Measurements from ENCODE around the gene TRPT1. TPM values are rescaled to one million over a fixed set of nuclear protein-coding genes. Genes with fewer than 3 reads are reported as not detected.

The TRPT1 gene
- total RNA-seq, 2 donors from 2014 or later, result 19.9 to 21.9 TPM

Other genes with a start within 250 kb of the TRPT1 start
- gene OTUB1, start 239.7 kb downstream of the TRPT1 start, total RNA-seq, result 10 to 100 TPM; 37.7 to 41.3 TPM
- under 1 TPM; 0.14 to 0.29 TPM for gene FLRT1, start 190.3 kb downstream of the TRPT1 start, total RNA-seq
- gene MACROD1, start 60.1 kb downstream of the TRPT1 start, total RNA-seq, result 10 to 100 TPM; 15.9 to 16.8 TPM
- gene STIP1, start 40.0 kb downstream of the TRPT1 start, total RNA-seq, result 10 to 100 TPM; 74.3 to 87.3 TPM
- gene FERMT3, start 19.5 kb downstream of the TRPT1 start, total RNA-seq, result 10 to 100 TPM; 30.3 to 44.0 TPM
- gene NUDT22, start 88 bp upstream of the TRPT1 start, total RNA-seq, result 10 to 100 TPM; 35.8 to 41.1 TPM
- gene DNAJC4, start 4.4 kb upstream of the TRPT1 start, total RNA-seq, result 10 to 100 TPM; 16.1 to 21.3 TPM
- 100 to 1,000 TPM; 163 to 190 TPM for gene VEGFB, start 8.4 kb upstream of the TRPT1 start, total RNA-seq
- gene FKBP2, start 14.9 kb upstream of the TRPT1 start, total RNA-seq, result 10 to 100 TPM; 50.6 to 56.7 TPM
- 100 to 1,000 TPM; 102 to 190 TPM for gene PPP1R14B, start 20.8 kb upstream of the TRPT1 start, total RNA-seq
- gene PLCB3, start 25.3 kb upstream of the TRPT1 start, total RNA-seq, result 10 to 100 TPM; 26.1 to 28.3 TPM
- gene BAD, start 58.5 kb upstream of the TRPT1 start, total RNA-seq, result 10 to 100 TPM; 49.6 to 57.3 TPM
- 10 to 100 TPM; 23.2 to 27.5 TPM for gene GPR137, start 59.7 kb upstream of the TRPT1 start, total RNA-seq
- not detected for gene KCNK4, start 65.1 kb upstream of the TRPT1 start, total RNA-seq
- gene CATSPERZ, start 74.2 kb upstream of the TRPT1 start, total RNA-seq, result 1 to 10 TPM in 1 of 2 donors, not detected in 1; 1.4 TPM
- 10 to 100 TPM; 33.5 to 41.2 TPM for gene ESRRA, start 79.3 kb upstream of the TRPT1 start, total RNA-seq
- gene TRMT112, start 91.4 kb upstream of the TRPT1 start, total RNA-seq, result 100 to 1,000 TPM; 107 to 119 TPM
- 10 to 100 TPM; 82.7 to 98.6 TPM for gene PRDX5, start 91.9 kb upstream of the TRPT1 start, total RNA-seq
- gene CCDC88B, start 114.0 kb upstream of the TRPT1 start, total RNA-seq, result 1 to 10 TPM; 7.0 to 9.5 TPM
- 10 to 100 TPM; 29.2 to 33.5 TPM for gene RPS6KA4, start 133.0 kb upstream of the TRPT1 start, total RNA-seq

All from posterior vena cava (tissue), 2 donors.